Germinal center (tissue), 1 donor: ENCODE data around the gene CENPB.

Experiments
- DNase-seq: peaks from one replicate; pipeline ENCODE4 v3.0.0; 2012; ENCODE audit warnings: mixed read lengths, low spot score

Gene CENPB

DNA sequence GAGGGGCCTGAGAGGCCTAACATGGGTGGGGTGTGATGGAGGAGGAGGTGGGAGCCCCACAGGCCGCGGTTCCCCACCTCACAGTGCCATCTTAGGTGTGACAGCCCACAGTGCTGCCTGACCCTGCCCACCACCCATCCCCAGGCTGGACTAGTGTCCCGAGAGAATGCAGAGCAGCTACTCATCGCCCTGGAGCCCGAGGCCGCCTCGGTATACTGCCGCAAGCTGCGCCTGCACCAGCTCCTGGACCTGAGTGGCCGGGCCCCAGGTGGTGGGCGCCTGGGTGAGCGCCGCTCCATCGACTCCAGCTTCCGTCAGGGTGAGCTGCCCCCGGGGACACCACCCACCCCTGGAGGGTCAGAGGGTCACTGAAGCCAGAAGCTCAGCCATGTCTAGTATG is 38.5 kb downstream of the CENPB start:
- no peak for DNase-seq

DNA sequence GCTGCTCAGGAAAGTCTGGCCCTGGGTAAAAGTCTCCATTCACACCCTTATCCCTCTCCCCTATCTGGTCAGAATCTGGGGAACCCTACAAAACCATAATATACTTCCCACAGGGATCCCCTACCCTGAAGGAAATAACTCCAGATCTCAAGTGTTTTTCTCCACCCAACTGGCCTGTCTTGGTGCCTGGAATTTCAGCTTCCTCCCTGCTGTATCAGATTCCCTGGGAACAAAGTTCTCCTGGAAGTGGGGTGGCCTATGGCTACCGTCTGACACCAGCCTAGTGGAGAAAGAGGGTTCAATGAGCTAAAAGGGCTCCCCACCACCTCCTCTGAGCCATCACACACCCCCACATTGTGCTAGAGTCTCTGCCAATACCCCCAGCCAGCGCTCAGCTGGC is 39.1 kb downstream of the CENPB start:
- DNase-seq, result no peak

DNA sequence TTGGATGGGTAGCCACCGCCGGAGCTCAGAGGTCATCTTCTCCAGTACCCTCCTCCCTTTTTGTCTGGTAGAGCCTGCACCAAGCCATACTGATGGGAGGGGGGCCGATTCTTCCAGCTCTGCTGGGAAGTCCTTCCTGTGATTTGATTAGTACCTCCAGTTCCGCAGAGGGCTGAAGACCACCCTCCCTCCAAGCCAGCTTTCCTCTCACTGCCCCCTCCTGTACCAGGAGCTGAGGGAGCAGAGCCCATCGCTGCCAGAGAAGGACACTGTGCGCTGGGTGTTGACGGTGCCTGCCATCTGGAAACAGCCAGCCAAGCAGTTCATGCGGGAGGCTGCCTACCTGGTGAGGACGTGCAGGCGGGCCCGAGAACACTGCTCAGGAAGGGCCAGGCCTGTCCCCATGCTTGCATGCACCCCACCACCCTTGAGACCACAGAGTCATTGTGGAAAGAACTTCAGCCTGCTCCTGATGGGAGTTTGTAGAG is 40.8 kb downstream of the CENPB start:
- no peak for DNase-seq

DNA sequence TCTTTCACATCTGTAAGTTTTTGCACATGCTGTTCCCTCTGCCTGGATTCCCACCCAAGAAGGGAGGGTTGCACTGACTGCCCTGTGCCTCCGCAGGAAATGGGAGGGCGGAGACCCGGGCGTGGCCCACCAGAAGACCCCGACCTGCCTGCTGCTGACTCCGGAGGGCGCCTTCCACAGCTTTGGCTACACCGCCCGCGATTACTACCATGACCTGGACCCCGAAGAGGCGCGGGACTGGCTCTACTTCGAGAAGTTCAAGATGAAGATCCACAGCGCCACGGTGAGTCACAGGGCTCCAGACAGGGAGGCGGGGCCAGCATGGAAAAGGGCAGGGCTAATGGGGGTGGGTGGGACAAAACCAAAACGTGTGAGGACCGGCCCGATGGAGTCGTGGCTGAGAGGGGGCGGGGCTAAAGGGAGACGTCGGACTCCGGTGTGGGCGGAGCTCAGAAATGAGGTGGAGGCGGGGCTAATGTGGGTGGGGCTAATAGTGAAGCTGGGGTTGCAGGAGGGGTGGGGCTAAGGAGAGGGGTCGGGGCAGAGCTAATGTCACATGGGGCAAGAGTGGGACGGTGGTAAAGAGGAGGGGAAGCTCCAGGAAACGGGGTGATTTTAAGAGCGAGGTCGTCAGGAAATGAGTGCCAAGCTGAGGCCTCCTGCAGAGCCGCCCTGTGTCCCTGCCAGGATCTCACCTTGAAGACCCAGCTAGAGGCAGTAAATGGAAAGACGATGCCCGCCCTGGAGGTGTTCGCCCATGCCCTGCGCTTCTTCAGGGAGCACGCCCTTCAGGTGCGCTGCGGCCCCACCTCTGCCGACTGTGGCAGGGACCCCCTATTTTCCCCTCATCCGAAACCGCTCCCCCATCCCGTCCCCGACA is 41.5 kb downstream of the CENPB start:
- DNase-seq, result peak; percentile 82

DNA sequence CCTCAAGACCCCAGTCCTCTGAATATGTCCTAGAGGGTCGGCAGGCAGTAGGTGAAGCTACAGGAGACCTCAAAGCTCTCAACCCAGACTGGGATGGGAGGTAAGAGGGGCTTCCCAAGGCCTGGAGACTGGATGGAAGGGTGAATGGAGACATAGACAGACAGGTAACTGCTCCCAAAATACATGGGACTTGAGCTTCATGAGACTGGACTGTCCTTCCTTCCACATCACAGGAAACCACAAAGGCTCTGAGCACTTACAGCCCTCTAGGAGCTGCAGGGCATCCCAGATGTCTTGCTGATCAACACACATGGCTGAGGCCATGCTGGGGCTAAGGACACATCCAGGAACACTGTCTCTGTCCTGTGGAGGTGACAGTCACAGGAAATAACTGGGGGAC is 42.5 kb downstream of the CENPB start:
- no peak for DNase-seq

DNA sequence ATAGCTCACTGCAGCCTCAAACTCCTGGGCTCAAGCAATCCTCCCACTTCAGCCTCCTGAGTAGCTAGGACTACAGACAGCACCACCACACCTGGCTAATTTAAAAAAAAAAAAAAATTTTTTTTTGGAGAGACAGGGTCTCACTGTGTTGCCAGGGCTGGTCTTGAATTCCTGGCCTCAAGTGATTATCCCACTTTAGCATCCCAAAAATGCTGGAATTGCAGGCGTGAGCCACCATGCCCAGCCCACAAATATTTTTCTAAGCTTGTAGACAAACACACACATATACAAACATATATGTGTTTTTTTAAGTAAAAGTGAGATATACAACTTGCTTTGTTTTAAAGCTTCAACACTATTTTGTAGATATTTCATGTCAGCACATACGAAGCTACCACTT is 43.3 kb downstream of the CENPB start:
- DNase-seq, result no peak

DNA sequence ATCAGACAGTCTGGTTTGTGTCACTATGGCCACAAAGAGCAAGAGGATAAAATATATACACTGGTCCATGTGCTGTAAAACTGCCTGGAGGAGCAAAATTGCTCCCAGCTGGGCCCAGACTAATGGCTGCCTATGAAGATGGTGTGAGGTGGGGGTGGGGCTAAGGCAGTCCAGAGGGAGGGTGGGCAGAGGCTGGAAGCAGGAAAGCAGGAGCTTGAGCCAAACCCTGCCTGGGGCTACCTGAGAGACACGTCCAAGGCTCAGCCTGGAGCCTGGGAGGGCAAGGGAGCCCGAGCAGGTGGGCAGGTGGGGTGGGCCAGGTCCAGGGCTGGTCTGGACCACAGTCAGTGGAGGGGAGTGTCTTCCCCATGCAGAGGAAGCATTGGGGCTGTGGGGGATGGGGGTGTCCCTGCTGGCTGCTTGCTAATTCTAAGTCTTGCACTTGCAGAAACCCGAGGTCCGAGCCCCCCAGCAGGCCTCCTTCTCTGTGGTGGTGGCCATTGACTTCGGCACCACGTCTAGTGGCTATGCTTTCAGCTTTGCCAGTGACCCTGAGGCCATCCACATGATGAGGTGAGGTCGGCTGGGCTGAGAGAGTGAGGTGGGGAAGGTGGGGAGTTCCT is 44.6 kb downstream of the CENPB start:
- DNase-seq, result no peak

DNA sequence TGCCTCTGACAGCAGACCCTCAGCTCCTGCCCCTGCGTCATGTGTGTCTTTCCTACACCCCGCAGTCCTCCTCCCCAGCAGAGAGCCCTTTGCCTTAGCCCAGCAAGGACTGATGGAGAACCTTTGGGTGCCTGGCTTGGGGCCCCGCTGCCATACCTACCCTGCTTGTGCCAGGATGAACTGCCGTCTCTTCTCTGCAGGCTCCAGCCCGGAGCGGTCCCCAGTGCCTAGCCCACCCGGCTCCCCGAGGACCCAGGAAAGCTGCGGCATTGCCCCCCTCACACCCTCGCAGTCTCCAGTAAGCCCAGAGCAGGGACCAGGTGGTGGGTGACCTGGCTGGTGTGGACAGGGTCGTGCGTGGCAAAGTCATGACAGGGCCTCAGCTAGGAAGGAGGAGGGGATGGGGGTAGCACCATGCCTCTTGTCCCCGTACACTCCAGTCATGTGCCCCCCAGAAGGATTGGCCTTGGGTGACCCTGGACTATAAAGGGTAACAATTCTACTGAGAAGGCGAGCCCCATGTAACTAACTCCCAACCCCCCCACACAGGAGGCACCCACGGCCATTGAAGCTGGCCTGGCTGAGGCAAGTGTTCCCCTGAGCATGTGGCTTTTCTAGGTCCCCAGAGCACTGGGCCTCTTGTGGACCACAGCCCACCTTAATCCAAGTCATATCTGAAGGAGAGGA is 45.8 kb downstream of the CENPB start:
- no peak for DNase-seq

DNA sequence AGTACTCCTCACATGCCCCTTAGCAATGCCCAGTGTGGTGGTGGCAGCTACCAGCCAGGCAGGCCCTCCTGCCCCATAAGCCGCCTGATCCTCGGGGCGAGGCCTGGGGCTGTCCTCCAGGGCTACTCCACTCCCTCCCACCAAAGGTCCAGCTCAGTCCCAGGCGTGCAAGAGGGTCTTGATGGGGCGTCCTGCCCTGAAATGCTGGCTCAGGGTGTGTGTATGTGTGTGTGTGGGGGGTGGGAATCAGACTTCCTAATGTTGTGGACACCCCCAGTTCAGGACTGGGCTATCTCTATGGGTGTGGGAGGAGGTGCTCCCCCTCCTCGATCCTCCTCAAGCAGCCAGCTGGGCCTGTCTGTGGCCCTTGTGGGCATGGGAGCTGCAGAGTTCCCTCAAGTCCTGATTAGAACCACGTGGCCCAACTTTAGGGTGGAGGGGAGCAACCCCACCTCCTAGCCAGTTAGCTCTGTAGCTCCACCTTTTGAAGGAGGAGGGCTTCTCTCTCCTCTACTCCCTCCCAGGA is 46.6 kb downstream of the CENPB start:
- no peak for DNase-seq

DNA sequence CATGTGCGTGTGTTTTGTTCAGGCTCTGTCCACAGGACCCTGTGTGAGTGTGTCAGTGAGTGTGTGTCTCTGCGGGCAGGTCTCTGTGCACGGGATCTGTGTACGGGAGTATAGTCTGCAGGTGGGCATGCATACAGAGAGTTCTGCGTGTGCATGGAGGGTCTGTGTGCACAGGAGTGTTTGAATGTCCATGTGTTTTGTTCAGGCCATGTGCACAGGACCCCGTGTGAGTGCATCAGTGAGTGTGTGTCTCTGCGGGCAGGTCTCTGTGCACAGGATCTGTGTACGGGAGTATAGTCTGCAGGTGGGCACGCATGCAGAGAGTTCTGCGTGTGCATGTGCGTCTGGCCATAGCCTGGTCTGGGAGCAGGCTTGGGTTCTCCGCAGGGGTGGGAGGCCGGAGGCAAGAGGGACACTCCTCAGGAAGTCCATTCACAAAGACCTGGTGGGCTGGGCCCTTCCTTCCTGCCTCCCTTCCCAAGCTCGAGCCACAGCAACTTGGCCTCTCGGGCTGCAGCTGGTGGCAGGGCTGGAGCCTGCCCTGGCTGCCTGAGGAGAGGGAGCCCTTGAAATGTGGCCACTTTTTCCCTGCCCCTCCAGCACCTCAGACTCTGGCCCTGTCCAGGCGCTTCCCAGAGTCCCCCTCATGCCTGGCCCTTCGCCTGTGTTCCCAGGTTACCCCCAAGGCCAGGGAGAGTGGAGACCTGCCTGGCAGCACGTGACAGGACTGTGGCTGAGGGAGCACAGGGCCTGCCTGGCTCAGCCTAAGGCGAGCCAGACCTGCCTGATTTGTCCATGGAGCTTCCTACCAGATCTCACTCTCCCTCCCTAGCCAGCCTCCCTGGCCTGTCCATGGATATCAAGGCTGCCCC is 47.2 kb downstream of the CENPB start:
- DNase-seq, result no peak

DNA sequence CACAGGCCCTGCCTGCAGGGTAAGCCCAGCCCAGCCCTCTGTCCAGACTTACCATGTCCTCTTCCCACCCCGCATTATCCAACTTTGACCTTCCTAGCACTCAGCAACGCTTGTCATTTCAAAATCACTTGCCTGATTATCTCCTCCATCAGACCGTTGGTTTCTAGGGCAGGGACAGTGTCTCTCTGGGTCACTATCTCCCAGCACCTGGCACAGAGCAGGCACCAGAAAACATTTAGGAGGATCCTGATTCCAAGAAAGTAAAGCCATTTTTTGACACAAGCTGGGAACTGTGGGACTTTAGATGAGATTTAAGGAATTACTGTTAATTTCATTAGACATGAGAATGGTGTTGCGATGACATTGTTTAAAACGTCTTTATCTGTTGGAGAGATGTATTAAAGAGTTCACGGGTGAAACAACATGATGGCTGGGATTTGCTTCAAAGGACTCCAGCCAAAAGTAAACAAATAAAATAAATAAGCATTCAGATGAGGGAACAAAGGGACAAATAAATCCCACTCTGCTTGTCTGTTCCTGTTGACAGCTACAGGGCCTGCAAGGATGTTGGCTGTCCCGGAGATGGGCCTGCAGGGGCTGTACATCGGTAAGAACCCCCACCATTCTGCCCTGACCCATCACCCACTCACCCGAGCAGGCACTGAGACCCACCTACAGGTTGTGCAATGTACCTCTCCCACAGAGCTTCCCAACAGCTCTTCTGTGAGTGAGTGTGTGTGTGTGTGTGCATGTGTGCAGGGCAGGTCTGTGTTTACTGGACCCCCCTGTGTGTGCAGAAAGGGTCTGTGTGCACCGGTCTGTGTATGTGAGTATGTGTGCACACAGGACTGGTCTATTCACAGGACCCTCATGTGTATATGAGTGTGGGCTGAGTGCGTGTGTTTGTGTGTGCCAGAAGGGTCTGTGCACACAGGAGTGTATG is 48.2 kb downstream of the CENPB start:
- DNase-seq, result no peak

DNA sequence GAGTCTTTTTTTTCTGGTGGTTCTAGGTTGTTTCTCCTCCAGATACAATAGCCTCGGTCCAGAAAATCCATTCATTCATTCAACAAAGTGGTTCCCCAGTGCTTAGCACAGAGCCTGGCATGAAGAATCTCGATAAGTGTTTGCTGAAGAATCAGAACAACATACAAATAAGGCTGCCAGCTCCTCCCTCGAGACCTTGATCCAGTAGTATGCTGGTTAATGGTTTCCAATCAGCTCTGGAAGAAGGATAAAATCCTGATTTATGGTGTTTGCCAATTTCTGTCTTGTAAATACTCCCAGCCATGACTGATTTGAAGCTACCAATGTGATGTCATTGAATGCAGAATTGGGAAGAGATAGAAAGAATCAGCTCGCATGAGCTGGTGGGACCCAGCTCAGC is 50.8 kb downstream of the CENPB start:
- DNase-seq, result no peak

DNA sequence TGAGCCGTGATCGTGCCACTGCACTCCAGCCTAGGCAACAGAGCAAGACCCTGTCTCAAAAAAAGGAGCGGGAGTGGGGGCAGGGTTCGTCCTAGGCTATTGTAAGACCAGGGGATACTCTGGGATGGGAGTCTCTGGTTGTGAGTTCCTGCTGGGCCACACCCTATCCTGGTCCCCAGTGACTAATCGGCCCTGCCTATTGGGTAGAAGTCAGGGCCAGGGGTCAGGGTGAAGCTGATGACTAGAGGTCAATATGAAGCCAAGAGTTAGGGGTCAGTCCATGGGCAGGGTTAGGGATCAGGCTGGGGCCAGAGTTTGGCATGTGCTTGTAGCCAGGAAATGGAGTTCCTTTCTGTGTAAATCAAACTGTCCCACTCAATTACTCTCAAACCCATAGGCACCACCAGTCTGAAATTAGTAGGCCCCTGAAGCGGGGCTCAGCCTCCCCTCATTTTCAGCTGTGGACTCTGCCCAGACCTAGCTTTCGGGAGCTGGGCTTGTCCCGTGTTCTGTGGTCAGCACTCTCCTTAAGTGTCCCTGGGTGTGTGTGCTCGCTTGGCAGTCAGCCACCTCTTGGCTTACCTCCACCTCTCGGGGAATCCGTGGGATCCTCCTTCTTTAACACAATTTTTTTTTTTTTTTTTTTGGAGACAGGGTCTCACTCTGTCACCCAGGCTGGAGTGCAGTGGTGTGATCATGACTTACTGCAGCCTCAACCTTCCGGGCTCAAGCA is 52.3 kb downstream of the CENPB start:
- no peak for DNase-seq
